WTC11 (cell line): Measurements from ENCODE around the gene GSN. TPM values are rescaled to one million over a fixed set of nuclear protein-coding genes. Genes with fewer than 3 reads are reported as not detected.

Source experiments
- ATAC-seq: fragments of 200-7000 bp; cut with Tn5 transposase; 2 replicates; pipeline ENCODE4 v1.10.0; 2021; ENCODE audit warnings: mild to moderate bottlenecking, moderate library complexity
- CTCF ChIA-PET: fragments of 300-600 bp; sonication (Branson Sonifier 250); formaldehyde crosslinking; loops from one replicate; lab custom pipeline; 2021; ENCODE audit warnings: antibody characterized with exemption; lab: Charles Lee
- POLR2A ChIA-PET: fragments of 350-600 bp; sonication (Branson Sonifier 250); formaldehyde crosslinking; loops from one replicate; lab custom pipeline; 2021; ENCODE audit warnings: antibody characterized with exemption; lab: Charles Lee
- DNase-seq: peaks from one replicate; pipeline ENCODE4 v3.0.0; 2021; ENCODE audit warnings: low spot score
- H3K27ac Mint-ChIP-seq: 2 replicates; pipeline ENCODE4 v1.8.0; 2021; ENCODE audit warnings: mixed read lengths
- H3K27me3 Mint-ChIP-seq: 2 replicates; pipeline ENCODE4 v1.8.0; 2021; ENCODE audit warnings: low read depth, mild to moderate bottlenecking, moderate library complexity, mixed read lengths
- H3K36me3 Mint-ChIP-seq: 2 replicates; pipeline ENCODE4 v1.8.0; 2021; ENCODE audit warnings: mixed read lengths
- H3K4me1 Mint-ChIP-seq: 2 replicates; pipeline ENCODE4 v1.8.0; 2022; ENCODE audit warnings: mixed read lengths
- H3K4me3 Mint-ChIP-seq: 2 replicates; pipeline ENCODE4 v1.8.0; 2021; ENCODE audit warnings: mild to moderate bottlenecking, moderate library complexity, mixed read lengths
- H3K9me3 Mint-ChIP-seq: 2 replicates; pipeline ENCODE4 v1.8.0; 2021; ENCODE audit warnings: mixed read lengths
- ATF1 ChIP-seq: sonication (generic); formaldehyde crosslinking; IDR thresholded peaks from 2 replicates; pipeline ENCODE4 v1.8.1; 2023; ENCODE audit warnings: mild to moderate bottlenecking, moderate library complexity, missing genetic modification reagents
- CREM ChIP-seq: sonication (generic); formaldehyde crosslinking; IDR thresholded peaks from 2 replicates; pipeline ENCODE4 v1.8.1; 2022; ENCODE audit warnings: mild to moderate bottlenecking, missing genetic modification reagents, moderate library complexity
- ELF4 ChIP-seq: sonication (generic); formaldehyde crosslinking; IDR thresholded peaks from 2 replicates; pipeline ENCODE4 v1.8.1; 2022; ENCODE audit warnings: low read depth, mild to moderate bottlenecking, moderate library complexity, missing genetic modification reagents
- EMX1 ChIP-seq: fragments of 250-450 bp; sonication (Bioruptor Pico); IDR thresholded peaks from 2 replicates; pipeline ENCODE4 v1.8.0; 2021; ENCODE audit warnings: mild to moderate bottlenecking
- ERG ChIP-seq: fragments of 250-450 bp; sonication (Bioruptor Pico); IDR thresholded peaks from 2 replicates; pipeline ENCODE4 v1.8.0; 2021; ENCODE audit warnings: mild to moderate bottlenecking
- FOXP4 ChIP-seq: sonication (generic); formaldehyde crosslinking; IDR thresholded peaks from 2 replicates; pipeline ENCODE4 v1.8.0; 2022; ENCODE audit warnings: mild to moderate bottlenecking, missing genetic modification reagents
- GRHL2 ChIP-seq: fragments of 250-450 bp; sonication (Bioruptor Pico); IDR thresholded peaks from 2 replicates; pipeline ENCODE4 v1.8.0; 2022; ENCODE audit warnings: mild to moderate bottlenecking, moderate library complexity; ENCODE audit not compliant: insufficient replicate concordance, severe bottlenecking
- MAX ChIP-seq: sonication (generic); formaldehyde crosslinking; IDR thresholded peaks from 2 replicates; pipeline ENCODE4 v1.8.0; 2022; ENCODE audit warnings: mild to moderate bottlenecking, missing genetic modification reagents
- NFYB ChIP-seq: sonication (generic); formaldehyde crosslinking; conservative IDR thresholded peaks from 2 replicates; pipeline ENCODE4 v1.8.0; 2022; ENCODE audit warnings: low read depth, missing genetic modification reagents
- PRRX2 ChIP-seq: fragments of 250-450 bp; sonication (Bioruptor Pico); IDR thresholded peaks from 2 replicates; pipeline ENCODE4 v1.8.0; 2021; ENCODE audit warnings: mild to moderate bottlenecking
- SOX15 ChIP-seq: fragments of 250-450 bp; sonication (Bioruptor Pico); IDR thresholded peaks from 2 replicates; pipeline ENCODE4 v1.9.0; 2021; ENCODE audit warnings: mild to moderate bottlenecking
- STAT6 ChIP-seq: sonication (generic); formaldehyde crosslinking; conservative IDR thresholded peaks from 2 replicates; pipeline ENCODE4 v1.8.1; 2023; ENCODE audit warnings: mild to moderate bottlenecking, low read depth, missing genetic modification reagents, moderate library complexity
- ZNF219 ChIP-seq: sonication (generic); formaldehyde crosslinking; IDR thresholded peaks from 2 replicates; pipeline ENCODE4 v1.8.0; 2023; ENCODE audit warnings: missing genetic modification reagents, mild to moderate bottlenecking, borderline replicate concordance
- ZNF232 ChIP-seq: sonication (generic); formaldehyde crosslinking; IDR thresholded peaks from 2 replicates; pipeline ENCODE4 v1.8.0; 2022; ENCODE audit warnings: mild to moderate bottlenecking, missing genetic modification reagents
- ZNF263 ChIP-seq: sonication (generic); formaldehyde crosslinking; IDR thresholded peaks from 2 replicates; pipeline ENCODE4 v1.8.1; 2022; ENCODE audit warnings: low read depth, mild to moderate bottlenecking, moderate library complexity, missing genetic modification reagents
- ZNF317 ChIP-seq: sonication (generic); formaldehyde crosslinking; IDR thresholded peaks from 2 replicates; pipeline ENCODE4 v1.8.1; 2023; ENCODE audit warnings: low read depth, mild to moderate bottlenecking, moderate library complexity, missing genetic modification reagents, borderline replicate concordance
- ZNF423 ChIP-seq: fragments of 250-450 bp; sonication (Bioruptor Pico); IDR thresholded peaks from 2 replicates; pipeline ENCODE4 v2.1.2; 2022; ENCODE audit warnings: mild to moderate bottlenecking, moderate library complexity
- total RNA-seq: library from RNA; stranded (reverse); gene quantifications from 3 replicates; pipeline ENCODE4 v1.2.3, GENCODE V29; 2021
- TF ChIP-seq, protein P1 (sequence below): sonication (generic); formaldehyde crosslinking; IDR thresholded peaks from 2 replicates; pipeline ENCODE4 v1.8.0; 2023; ENCODE audit warnings: missing genetic modification reagents
- TF ChIP-seq, protein P2 (sequence below): sonication (generic); formaldehyde crosslinking; IDR thresholded peaks from 2 replicates; pipeline ENCODE4 v1.8.0; 2022; ENCODE audit warnings: missing genetic modification reagents

GSN gene
- total RNA-seq, 1 experiment from 2014 or later, result 47.0 TPM

DNA sequence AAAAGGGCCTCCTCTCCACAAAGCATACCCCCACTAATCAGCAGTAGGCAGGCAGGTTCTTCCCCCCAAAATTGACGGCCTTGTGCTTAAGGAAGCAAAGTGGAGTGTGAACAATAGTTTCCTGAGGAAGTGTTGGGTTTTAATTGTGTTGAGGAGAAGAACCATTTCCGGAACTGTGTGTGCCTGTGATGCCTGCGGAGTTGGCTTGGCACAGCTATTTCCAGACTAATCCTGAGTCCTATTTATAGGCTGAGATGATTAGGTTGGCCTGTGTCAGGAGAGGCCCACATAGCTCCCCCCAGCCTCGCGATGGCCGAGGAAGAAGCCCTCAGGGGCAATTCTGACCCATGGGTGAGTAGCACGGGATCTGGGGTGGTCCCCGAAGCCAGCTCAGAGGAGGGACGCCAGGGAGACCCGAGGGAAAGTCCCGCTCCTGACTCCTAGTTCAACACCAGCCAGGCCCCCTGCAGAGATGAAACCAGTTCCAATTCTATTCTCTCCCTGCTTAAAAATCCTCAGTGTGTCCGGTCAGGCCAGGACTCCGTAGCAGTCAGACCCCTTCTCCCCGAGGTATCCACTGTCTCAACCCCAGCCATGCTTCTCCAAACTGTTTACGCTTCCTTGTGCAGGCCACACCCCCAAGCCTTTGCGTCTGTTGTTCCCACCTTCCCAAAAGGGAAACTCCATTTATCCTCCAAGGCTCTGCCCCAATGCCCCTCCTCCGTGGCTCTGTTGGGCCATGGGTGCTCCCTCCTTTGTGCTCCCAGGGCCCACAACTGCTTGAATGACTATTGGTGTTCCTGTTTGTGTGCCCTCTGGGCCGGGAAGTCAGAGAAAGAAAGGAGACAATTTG is 18.1 kb downstream of the GSN start (continued):
- TF ChIP-seq, protein P1, sequence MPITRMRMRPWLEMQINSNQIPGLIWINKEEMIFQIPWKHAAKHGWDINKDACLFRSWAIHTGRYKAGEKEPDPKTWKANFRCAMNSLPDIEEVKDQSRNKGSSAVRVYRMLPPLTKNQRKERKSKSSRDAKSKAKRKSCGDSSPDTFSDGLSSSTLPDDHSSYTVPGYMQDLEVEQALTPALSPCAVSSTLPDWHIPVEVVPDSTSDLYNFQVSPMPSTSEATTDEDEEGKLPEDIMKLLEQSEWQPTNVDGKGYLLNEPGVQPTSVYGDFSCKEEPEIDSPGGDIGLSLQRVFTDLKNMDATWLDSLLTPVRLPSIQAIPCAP (CRISPR knock-in tag), result no peak
- TF ChIP-seq ATF1 (no peak), ZNF263 (CRISPR knock-in tag) (peak; percentile 90), ZNF219 (no peak), MAX (CRISPR knock-in tag) (no peak)

DNA sequence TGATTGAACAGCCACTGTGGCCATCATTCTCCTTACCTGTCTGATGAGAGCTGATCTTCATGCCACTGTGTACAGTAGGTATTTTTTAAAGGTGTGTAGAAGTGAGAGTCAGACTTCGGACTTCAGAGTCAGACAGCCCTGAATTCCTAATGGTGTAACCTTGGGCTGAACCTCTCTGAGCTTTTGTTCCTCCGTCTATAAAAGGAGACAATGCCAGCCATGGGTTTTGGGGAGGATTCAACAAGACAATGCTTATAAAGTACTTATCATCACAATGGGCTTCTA is 18.7 kb downstream of the GSN start:
- ChIA-PET POLR2A (no interaction called here), CTCF (interaction anchor here (0.8 to 3.6 kb wide), 11 partner anchors 9 to 312 kb away, joined by 3 to 40 read pairs (median 10); partner anchors contain the start of gene GSN)
- peak overlapping the region; percentile 17; the same call in 1 of the 2 replicates for H3K27ac Mint-ChIP-seq
- DNase-seq, result no peak
- TF ChIP-seq GRHL2 (CRISPR knock-in tag), result no peak
- TF ChIP-seq EMX1 (CRISPR knock-in tag), result no peak
- TF ChIP-seq FOXP4 (CRISPR knock-in tag), result no peak
- ATAC-seq, result peak; percentile 2; the same call in 1 of the 2 replicates
- peaks cover 47% of the 10 kb centered on the region for H3K4me1 Mint-ChIP-seq
- peaks cover 5% of the 10 kb centered on the region for H3K36me3 Mint-ChIP-seq
- no peaks in the 10 kb centered on the region for H3K9me3 Mint-ChIP-seq
- peak overlapping the region; percentile 49 for H3K4me3 Mint-ChIP-seq
- peaks cover 83% of the 10 kb centered on the region for H3K27me3 Mint-ChIP-seq

GRCh38 chr9:121286973-121287741 is 19.2 kb downstream of the GSN start:
- ChIA-PET POLR2A (interaction anchor here (0.9 to 1.2 kb wide), 2 partner anchors 13 to 19 kb away, joined by 4 to 9 read pairs; partner anchors contain the start of gene GSN), CTCF (interaction anchor here (0.5 to 3.6 kb wide), 22 partner anchors 9 to 311 kb away, joined by 3 to 40 read pairs (median 4); partner anchors contain the start of gene GSN)
- H3K36me3 Mint-ChIP-seq, result peaks cover 3% of the 10 kb centered on the region; the same call in 1 of the 2 replicates
- ATAC-seq (peak; percentile 76), DNase-seq (peak; percentile 83)
- peaks cover 81% of the 10 kb centered on the region for H3K27me3 Mint-ChIP-seq
- peak overlapping the region; percentile 17; the same call in 1 of the 2 replicates for H3K27ac Mint-ChIP-seq
- no peaks in the 10 kb centered on the region for H3K9me3 Mint-ChIP-seq
- H3K4me3 Mint-ChIP-seq, result peak overlapping the region; percentile 49
- H3K4me1 Mint-ChIP-seq, result peaks cover 45% of the 10 kb centered on the region
- no peak for TF ChIP-seq ELF4 (CRISPR knock-in tag)
- TF ChIP-seq STAT6, result no peak
- no peak for TF ChIP-seq SOX15 (CRISPR knock-in tag)
- no peak for TF ChIP-seq NFYB (CRISPR knock-in tag)
- TF ChIP-seq ZNF317 (CRISPR knock-in tag), result no peak
- TF ChIP-seq, protein P2, sequence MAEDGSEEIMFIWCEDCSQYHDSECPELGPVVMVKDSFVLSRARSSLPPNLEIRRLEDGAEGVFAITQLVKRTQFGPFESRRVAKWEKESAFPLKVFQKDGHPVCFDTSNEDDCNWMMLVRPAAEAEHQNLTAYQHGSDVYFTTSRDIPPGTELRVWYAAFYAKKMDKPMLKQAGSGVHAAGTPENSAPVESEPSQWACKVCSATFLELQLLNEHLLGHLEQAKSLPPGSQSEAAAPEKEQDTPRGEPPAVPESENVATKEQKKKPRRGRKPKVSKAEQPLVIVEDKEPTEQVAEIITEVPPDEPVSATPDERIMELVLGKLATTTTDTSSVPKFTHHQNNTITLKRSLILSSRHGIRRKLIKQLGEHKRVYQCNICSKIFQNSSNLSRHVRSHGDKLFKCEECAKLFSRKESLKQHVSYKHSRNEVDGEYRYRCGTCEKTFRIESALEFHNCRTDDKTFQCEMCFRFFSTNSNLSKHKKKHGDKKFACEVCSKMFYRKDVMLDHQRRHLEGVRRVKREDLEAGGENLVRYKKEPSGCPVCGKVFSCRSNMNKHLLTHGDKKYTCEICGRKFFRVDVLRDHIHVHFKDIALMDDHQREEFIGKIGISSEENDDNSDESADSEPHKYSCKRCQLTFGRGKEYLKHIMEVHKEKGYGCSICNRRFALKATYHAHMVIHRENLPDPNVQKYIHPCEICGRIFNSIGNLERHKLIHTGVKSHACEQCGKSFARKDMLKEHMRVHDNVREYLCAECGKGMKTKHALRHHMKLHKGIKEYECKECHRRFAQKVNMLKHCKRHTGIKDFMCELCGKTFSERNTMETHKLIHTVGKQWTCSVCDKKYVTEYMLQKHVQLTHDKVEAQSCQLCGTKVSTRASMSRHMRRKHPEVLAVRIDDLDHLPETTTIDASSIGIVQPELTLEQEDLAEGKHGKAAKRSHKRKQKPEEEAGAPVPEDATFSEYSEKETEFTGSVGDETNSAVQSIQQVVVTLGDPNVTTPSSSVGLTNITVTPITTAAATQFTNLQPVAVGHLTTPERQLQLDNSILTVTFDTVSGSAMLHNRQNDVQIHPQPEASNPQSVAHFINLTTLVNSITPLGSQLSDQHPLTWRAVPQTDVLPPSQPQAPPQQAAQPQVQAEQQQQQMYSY (CRISPR knock-in tag), result no peak
- TF ChIP-seq ERG (CRISPR knock-in tag), result no peak
- no peak for TF ChIP-seq PRRX2 (CRISPR knock-in tag)
- no peak for TF ChIP-seq CREM
- TF ChIP-seq ZNF232 (CRISPR knock-in tag), result no peak
- peak; percentile 91 for TF ChIP-seq ZNF423
